COLO668 (cell line): ENCODE data around the gene CHD9.
"Not testable (repeated sequence)": the region's sequence is repeated elsewhere in the genome, so short reads cannot be mapped to it uniquely, and the experiment has no call there.

Experiments
- DNase-seq: peaks from one replicate; lab custom pipeline; 2025; ENCODE audit not compliant: unreplicated experiment; lab: John Stamatoyannopoulos, UW

Gene CHD9

DNA sequence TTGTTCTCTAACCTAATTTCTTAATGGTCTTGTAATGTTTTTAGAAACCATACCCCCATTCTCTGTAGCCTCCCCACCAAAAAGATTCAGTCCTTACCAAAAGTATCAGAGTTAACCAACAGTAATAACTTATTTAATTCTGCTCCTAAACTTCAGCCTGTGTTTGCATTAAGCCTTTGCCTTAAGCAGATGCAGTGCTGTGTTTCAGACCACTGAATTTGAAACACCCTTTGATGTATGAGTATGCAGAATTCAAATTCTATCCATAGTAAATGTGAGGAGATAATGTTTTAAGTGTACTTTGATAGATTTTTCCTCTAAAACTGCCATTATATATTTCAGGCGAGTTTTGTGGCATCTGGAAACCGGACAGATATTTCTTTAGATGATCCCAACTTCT lies 207.9 kb downstream of the CHD9 start:
- no peak for DNase-seq

DNA sequence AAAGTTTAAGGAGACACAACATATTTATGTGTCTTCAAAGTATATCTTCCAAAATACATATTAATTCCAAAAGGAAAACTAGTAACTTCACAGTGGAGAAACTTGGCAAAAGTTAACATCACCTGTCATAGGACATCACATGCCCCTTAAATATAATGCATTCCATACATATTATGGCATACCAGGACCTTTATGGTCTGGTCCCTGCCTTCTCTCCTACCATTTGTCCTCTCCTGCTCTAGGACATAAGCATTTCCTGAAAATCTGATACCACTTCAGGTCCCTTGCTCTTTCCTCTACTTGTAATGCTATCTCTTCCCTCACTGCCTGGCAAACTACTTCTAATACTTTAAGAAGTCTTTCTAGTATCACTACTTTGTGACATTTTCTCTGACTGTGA lies 211.4 kb downstream of the CHD9 start:
- DNase-seq, result no peak

DNA sequence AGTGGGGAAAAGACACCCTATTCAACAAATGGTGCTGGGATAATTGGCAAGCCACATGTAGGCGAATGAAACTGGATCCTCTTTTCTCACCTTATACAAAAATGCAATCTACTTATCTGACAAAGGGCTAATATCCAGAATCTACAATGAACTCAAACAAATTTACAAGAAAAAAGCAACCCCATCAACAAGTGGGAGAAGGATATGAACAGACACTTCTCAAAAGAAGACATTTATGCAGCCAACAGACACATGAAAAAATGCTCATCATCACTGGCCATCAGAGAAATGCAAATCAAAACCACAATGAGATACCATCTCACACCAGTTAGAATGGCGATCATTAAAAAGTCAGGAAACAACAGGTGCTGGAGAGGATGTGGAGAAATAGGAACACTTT lies 223.7 kb downstream of the CHD9 start:
- not testable (repeated sequence) for DNase-seq

DNA sequence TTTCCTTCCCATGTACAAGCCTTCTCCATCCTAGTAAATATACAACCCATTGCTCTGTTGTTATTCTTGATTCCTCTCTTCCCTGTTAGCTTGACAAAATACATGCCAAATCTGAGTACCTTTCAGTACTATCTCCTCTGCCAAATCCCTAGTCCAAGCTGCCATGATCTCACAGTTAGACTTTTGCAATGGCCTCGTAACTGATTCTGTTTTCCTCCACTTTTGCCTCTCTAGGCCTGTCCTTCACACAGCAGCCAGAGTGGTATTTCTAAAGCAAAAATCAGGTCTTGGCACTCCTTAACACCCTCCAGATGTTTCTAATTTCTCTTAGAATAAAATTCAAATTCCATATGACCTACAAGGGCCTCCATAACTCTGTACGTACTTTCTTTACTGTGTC lies 226.5 kb downstream of the CHD9 start:
- no peak for DNase-seq

DNA sequence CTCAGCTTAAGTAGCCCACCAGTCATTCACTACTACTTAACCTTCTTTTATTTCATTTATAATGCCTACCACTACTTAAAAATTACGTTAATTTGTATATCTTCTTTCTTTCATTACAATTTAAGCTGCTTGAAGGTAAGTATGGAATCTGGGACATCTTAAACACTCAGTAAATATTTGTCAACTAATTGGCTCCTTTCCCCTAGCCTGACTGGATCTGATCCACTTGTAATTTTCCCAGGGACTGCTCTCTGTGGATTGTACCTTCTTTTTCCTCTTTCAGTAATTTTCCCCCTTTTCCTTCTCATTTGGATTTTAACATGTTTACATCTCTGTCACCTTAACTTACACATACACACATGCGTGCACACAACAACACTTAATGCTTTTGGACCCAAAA lies 227.1 kb downstream of the CHD9 start:
- no peak for DNase-seq

DNA sequence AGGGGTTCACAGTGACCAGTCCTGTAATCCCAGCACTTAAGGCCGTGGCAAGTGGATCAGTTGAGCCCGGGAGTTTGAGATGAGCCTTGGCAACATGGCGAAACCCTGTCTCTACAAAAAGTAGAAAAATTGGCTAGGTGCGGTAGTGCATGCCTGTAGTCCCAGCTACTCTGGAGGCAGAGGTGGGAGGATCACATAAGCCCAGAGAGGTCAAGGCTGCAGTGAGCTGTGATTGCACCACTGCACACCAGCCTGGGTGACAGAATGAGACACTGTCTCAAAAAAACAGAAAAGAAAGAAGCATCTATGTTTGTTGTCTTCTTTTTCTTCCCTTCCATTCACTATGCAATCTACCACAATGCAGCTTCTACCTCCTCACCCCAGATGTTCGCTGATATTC lies 227.5 kb downstream of the CHD9 start:
- DNase-seq, result no peak

DNA sequence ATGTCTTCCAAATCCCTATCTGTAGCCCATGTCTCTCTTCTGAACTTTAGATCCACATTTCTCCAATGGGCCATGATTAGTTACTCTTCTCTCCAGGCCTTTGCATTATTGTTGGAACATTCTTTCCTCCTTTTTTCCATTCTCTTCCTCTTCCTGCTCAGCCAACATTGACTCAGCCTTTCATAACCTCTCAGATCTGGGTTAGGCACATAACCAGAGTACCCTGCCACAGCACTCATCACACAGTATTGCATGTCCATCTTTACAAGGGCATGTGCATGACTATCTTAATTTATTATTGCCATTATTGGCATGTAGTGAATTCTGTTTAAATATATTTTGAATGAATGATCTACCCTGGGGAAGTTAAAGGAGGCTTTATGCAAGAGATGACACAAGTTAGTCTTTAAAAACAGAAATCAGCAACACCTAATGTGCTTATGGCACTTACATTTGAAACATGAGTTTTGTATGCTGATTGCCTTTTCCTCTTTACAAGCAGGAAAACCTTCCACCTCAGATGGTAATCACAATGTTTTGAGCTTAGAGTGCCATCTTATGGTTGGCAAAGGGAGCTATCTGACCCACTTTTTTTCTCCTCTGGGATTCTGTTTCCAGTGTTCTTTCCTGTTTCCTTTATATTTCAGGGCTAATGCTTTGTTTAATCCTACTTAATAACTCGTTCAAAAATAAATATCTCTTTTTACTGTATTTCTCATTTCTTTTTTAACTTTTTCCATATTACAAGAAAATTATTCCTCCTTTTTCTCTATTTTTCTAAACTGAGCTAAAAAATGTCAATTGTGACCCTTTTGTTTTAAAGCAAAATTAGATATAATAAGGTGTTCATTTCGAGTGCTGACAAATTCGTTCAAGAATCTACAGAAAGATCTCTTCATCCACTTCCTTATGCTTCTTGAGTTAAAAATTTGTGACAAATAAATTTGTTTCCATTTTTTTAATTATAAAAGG lies 228.5 kb downstream of the CHD9 start:
- no peak for DNase-seq

DNA sequence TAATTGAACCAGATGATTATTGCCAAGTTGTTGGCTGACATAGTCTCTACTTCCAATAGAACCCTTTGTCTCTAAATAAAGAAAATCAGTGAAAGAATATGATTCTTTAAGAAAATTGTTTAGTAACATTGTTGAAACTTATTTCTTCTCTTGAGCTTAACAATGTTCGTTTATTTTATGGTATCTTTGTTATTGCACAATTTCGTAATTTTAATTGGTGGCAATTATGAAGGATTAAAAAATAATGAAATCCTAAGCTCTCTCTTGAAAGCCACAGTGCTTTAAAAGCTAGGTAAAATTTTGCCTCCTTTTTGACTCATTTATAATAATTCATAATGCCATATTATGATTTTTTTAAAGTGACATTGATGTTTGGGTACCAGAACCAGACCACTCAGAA lies 230.4 kb downstream of the CHD9 start:
- no peak for DNase-seq

DNA sequence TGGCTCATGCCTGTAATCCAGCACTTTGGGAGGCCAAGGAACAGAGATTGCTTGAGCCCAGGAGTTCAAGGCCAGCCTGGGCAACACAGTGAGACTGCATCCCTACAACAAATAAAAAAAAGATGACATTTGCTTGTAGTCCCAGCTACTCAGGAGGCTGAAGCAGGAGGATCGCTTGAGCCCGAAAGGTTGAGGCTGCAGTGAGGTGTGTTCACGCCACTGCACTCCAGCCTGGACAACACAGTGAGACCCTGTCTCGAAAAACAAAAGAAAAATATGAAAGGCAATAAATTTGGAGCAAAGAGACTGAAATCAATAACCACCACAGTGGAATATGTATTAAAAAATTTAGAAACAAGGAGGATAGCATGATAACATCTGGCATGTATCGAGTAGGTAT lies 235.7 kb downstream of the CHD9 start:
- DNase-seq, result no peak

DNA sequence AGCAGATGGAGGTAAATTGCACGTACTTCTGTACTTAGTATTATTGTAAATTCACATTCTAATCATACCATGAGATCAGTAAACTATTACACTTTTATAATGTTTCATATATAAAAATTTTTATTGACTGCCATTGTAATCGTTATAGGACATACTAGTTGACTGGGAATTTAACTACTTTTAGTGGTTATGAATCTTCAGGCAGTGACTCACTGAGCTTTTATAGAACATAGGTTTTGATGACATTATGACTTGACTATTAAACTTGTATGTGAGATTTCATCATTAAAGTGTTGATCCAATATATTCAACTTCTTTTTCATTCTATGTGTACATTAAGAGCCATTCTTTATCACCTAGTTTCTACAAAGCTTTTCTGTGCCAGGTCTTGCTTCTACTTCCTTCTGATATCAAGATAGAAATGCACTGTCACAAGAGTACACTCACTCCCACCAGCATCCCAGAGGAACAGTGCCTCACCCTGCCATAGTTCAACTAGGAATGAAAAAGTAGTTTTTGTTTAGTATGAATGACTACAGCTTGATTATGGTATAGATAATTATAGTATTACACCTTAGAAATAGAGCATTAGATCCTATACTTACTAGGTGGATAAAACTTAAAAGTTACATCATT lies 237.1 kb downstream of the CHD9 start:
- DNase-seq, result no peak

DNA sequence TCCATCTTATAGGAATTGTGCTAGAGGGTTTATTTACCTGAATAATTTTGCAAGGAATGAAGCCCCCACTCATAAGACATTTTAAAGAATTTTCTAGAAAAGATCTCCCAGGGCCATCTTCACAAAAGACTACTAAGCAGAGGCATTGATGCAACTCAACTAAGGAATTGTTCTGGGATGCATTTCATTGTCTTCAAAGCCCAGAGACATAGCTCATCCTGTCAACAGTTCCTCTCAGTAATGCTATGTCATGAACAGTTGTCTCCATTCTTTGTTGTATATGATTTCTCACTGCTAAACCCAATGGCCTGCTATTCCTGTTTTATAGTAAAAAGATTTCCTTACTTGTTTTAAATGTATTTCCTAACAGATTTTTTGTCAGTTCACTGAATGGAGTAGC lies 242.7 kb downstream of the CHD9 start:
- no peak for DNase-seq

DNA sequence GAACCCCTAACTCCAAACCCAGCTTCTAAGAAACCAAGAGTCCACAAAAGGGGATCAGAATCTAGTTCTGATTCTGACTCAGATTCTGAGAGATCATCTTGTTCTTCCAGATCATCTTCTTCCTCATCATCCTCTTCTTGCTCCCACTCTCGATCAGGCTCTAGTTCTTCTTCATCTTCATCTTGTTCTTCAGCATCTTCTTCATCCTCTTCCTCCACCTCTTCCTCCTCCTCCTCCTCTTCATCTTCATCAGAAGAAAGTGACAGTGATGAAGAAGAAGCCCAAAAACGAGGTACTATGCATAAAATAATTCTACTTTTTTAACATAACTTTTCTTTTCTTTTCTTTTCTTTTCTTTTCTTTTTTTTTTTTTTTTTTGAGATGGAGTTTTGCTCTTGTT lies 249.5 kb downstream of the CHD9 start:
- no peak for DNase-seq

DNA sequence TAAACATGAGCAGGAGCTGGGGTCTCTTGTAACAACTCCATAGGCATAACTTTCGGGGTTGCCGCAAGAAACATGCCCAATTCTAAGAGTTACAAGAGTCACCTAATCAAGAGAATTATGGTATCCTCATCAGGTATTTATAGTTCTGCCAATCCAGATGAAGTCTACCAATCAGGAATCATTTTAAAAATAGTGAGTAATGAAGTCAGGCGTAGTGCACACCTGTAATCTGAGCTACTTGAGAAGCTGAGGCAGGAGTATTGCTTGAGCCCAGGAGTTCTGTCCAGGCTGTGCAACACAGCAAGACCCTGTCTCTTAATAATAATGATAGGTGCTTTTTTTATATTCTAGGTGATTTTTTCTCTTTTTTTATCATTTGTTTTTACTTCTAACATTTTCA lies 251.0 kb downstream of the CHD9 start:
- no peak for DNase-seq

DNA sequence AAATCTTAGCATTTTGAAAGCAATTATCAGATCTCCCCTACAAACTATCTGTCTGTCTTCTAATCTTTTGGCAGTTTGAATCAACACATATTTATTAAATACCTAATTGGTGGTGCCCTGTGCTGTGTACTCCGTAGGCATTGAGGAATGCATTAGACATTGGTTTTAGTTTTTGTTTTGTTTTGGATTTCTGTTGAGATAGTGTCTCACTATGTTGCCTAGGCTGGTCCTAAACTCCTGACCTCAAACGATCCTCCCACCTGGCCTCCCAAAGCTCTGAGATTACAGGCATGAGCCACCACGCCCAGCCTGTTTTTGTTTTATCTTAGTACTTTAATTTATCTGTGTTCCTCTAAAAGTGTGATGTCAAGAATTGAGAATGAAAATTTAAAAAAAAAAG lies 254.7 kb downstream of the CHD9 start:
- no peak for DNase-seq

DNA sequence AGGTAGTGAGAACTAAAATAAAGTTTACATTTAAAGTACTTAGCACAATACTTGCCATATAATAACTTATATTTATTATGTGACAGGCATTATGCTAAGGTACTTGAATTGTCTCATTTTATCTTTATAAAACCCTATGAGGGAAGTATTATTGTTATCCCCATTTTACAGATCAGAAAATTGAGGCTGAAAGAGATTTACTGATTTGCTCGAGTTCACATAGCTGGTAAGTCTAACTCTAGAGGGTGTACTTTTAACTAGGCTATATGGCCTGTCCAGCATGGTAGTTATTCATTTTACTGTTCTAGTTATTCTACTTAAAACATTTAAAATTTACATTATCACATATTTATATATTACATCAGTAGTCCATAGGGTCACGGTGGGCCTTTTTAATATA lies 266.2 kb downstream of the CHD9 start:
- DNase-seq, result no peak

DNA sequence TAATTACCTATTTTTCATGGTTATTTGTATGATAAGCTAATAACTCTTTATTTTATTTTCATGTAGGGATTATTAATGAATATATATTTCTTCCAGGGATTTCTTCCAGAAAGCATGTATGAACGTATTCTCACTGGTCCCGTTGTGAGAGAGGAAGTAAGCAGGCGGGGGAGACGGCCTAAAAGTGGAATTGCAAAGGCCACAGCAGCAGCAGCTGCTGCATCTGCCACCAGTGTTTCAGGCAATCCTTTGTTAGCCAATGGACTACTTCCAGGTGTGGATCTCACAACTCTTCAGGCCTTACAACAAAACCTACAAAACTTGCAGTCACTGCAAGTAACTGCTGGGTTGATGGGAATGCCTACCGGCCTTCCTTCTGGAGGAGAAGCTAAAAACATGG lies 269.1 kb downstream of the CHD9 start:
- DNase-seq, result no peak

DNA sequence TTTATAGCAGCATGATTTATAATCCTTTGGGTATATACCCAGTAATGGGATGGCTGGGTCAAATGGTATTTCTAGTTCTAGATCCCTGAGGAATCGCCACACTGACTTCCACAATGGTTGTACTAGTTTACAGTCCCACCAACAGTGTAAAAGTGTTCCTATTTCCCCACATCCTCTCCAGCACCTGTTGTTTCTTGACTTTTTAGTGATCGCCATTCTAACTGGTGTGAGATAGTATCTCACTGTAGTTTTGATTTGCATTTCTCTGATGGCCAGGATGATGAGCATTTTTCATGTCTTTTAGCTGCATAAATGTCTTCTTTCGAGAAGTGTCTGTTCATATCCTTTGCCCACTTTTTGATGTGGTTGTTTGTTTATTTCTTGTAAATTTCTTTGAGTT lies 276.2 kb downstream of the CHD9 start:
- not testable (repeated sequence) for DNase-seq

DNA sequence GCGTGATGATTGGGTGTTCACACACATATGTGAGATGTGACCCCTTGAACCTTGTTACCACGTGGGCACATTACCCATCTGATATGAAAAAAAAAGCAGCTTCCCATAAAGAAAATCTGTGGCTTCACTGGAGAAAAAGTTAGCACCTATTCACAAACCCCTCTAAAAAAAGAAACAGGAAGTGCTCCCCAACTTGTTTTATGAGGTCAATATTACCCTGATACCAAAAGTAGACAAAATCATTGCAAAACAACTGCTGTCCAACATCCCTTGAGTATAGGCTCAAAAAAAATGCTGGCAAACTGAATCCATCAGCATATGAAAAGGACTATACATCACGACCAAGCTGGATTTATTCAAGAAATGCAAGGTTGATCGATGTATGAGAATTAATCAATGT lies 279.8 kb downstream of the CHD9 start:
- DNase-seq, result no peak

DNA sequence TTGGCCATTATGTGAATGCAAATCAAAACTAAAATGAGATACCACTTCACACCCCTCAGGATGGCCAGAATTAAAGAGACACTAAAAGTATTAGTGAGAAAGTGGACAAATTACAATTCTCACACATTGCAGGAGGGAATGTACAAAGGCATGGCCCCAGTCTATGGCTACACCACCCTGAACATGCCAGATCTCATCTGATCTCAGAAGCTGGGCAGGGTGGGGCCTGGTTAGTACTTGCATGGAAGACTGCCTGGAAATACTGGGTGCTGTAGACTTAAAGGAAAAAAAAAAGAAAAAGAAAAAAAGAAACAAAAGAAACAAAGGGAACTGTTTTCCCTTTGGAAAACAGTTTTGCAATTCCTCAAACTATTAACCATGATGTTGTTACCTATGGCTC lies 282.5 kb downstream of the CHD9 start:
- no peak for DNase-seq

DNA sequence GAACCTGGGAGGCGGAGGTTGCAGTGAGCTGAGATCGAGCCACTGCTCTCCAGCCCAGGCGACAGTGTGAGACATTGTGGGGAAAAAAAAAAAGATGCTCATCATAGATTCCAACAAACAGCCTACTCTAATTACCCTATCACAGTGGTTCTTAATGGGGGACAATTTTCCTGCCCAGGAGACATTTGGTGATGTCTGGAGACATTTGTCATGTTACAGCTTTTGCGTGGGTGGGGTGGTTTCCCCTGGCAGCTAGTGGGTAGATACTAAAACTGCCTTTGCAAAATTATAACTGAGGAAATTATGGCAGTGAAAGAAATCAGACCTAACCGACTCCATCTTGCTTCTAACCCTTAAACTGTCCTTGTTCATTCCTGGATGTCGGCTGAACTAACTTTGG lies 287.0 kb downstream of the CHD9 start:
- DNase-seq, result no peak

DNA sequence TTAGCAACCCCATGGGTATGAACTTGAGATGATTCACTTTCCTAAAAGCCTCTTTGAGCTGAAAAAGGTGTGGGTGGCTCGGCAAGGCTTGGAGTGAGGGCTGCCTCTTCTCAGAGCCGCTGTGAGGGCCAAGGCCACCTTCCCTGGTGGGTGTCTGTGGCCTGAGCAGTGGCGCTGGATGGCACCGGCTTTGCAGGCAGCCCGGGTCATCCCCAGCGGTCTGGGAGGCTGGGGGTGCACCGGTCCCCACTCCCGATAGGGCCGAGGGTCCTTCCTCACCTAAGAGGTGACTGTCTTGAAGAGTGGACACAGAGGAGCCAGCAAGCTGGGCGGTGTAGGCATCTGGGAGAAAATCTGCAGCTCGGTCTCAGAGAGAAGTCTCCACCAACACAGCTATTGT lies 300.3 kb downstream of the CHD9 start:
- no peak for DNase-seq

DNA sequence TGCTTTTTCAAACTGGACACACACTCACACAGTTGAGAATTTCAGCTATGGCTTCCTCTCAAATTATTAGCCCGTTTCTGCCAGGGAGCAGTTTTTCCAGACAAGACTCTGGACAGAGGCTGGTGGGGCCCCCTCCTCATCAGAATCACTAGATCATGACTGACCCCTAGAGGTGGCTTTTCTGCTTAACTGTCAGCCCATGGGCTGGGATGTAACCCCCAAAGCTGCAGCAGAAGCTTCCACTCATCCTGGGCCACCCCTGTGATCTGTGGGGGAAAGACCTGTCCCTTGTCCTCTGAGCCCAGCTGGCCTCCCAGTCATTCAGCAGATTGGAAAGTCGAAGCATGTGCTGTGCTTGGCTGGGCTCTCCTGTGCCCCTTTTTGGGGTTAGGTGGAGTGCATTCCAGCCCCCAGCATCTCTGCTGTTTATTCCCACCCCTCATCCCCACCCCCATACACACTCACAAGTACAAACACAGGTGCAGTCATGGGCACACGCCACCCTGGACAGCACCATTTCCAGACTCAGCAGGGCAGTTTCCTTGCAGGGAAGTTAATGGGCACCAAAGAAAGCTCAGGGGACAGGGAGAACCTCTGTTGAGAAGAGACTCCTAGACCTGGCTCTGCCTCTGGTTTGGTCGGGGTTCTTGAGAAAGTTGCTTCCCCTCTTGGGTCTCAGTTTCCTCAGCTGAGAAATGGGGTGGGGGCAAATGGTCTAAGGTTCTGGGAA lies 301.9 kb downstream of the CHD9 start:
- no peak for DNase-seq
